ENCODE data around the gene MTHFD1L.
"Not testable (repeated sequence)": the region's sequence is repeated elsewhere in the genome, so short reads cannot be mapped to it uniquely, and the experiment has no call there.

MTHFD1L gene

GRCh38 chr6:151060766-151061531 lies 195.4 kb downstream of the MTHFD1L start:
- in situ Hi-C loops (cut with HindIII; ENCODE audit: low sequenced_read_pairs) = no loop called here

- in situ Hi-C loops (cut with HindIII; ENCODE audit: low sequenced_read_pairs) = no loop called here
Measured at GRCh38 chr6:151063352-151063751, 197.8 kb downstream of the MTHFD1L start.

GRCh38 chr6:151063842-151064647 lies 198.5 kb downstream of the MTHFD1L start:
- in situ Hi-C loops (cut with HindIII; ENCODE audit: low sequenced_read_pairs) = no loop called here

GRCh38 chr6:151065027-151065815 lies 199.7 kb downstream of the MTHFD1L start:
- in situ Hi-C loops (cut with HindIII; ENCODE audit: low sequenced_read_pairs) = no loop called here

GRCh38 chr6:151067684-151068596 lies 202.4 kb downstream of the MTHFD1L start:
- in situ Hi-C loops (cut with HindIII; ENCODE audit: low sequenced_read_pairs) = no loop called here

GRCh38 chr6:151068761-151069312 lies 203.3 kb downstream of the MTHFD1L start:
- in situ Hi-C loops (cut with HindIII; ENCODE audit: low sequenced_read_pairs) = no loop called here

- in situ Hi-C loops (cut with HindIII; ENCODE audit: low sequenced_read_pairs) = no loop called here
Measured at GRCh38 chr6:151069641-151070040, 204.1 kb downstream of the MTHFD1L start.

GRCh38 chr6:151070631-151071051 lies 205.1 kb downstream of the MTHFD1L start:
- in situ Hi-C loops (cut with HindIII; ENCODE audit: low sequenced_read_pairs) = no loop called here

GRCh38 chr6:151071295-151071694 lies 205.8 kb downstream of the MTHFD1L start:
- in situ Hi-C loops (cut with HindIII; ENCODE audit: low sequenced_read_pairs) = no loop called here

GRCh38 chr6:151073146-151073545 lies 207.6 kb downstream of the MTHFD1L start:
- in situ Hi-C loops (cut with HindIII; ENCODE audit: low sequenced_read_pairs) = no loop called here

GRCh38 chr6:151073701-151074100 lies 208.2 kb downstream of the MTHFD1L start:
- in situ Hi-C loops (cut with HindIII; ENCODE audit: low sequenced_read_pairs) = no loop called here

- in situ Hi-C loops (cut with HindIII; ENCODE audit: low sequenced_read_pairs) = no loop called here
Measured at GRCh38 chr6:151075005-151075404, 209.5 kb downstream of the MTHFD1L start.

GRCh38 chr6:151075527-151075926 lies 210.0 kb downstream of the MTHFD1L start:
- in situ Hi-C loops (cut with HindIII; ENCODE audit: low sequenced_read_pairs) = no loop called here

- in situ Hi-C loops (cut with HindIII; ENCODE audit: low sequenced_read_pairs) = no loop called here
Measured at GRCh38 chr6:151075930-151076555, 210.5 kb downstream of the MTHFD1L start.

- in situ Hi-C loops (cut with HindIII; ENCODE audit: low sequenced_read_pairs) = no loop called here
Measured at GRCh38 chr6:151078655-151079054, 213.2 kb downstream of the MTHFD1L start.

- in situ Hi-C loops (cut with HindIII; ENCODE audit: low sequenced_read_pairs) = no loop called here
Measured at GRCh38 chr6:151081656-151082055, 216.2 kb downstream of the MTHFD1L start.

GRCh38 chr6:151082079-151082478 lies 216.6 kb downstream of the MTHFD1L start:
- in situ Hi-C loops (cut with HindIII; ENCODE audit: low sequenced_read_pairs) = no loop called here

GRCh38 chr6:151084275-151084674 lies 218.8 kb downstream of the MTHFD1L start:
- in situ Hi-C loops (cut with HindIII; ENCODE audit: low sequenced_read_pairs) = no loop called here

- in situ Hi-C loops (cut with HindIII; ENCODE audit: low sequenced_read_pairs) = not testable (repeated sequence)
Measured at GRCh38 chr6:151087055-151087454, 221.6 kb downstream of the MTHFD1L start.
